Fibroblast of lung (primary cell): Measurements from ENCODE around the gene BUD23. TPM values are rescaled to one million over a fixed set of nuclear protein-coding genes. Genes with fewer than 3 reads are reported as not detected.

ENCODE experiments used
- DNase-seq, 2 donors: peaks; one replicate each; pipeline versions ENCODE4 v3.0.0 to v3.0.0-alpha.2; 2010; ENCODE audit warnings: low read depth in 2 of 2
- H2AFZ ChIP-seq: 2 replicates; pipeline ENCODE4 v1.5.1; 2012; ENCODE audit warnings: low read length, control low read depth, inconsistent platforms
- H3K27ac ChIP-seq: 2 replicates; pipeline ENCODE4 v1.5.1; 2011; ENCODE audit warnings: low read length, control low read depth; ENCODE audit not compliant: insufficient read depth
- H3K27me3 ChIP-seq: 2 replicates; pipeline ENCODE4 v1.5.1; 2011; ENCODE audit warnings: mild to moderate bottlenecking, low read length; ENCODE audit not compliant: control insufficient read depth, insufficient read depth
- H3K36me3 ChIP-seq: 2 replicates; pipeline ENCODE4 v1.5.1; 2011; ENCODE audit warnings: low read length; ENCODE audit not compliant: control insufficient read depth, insufficient read depth
- H3K4me1 ChIP-seq: 2 replicates; pipeline ENCODE4 v1.5.1; 2011; ENCODE audit warnings: low read length; ENCODE audit not compliant: control insufficient read depth, insufficient read depth; ENCODE audit errors: extremely low read depth
- H3K4me2 ChIP-seq: 2 replicates; pipeline ENCODE4 v1.5.1; 2011; ENCODE audit warnings: low read length, control low read depth; ENCODE audit not compliant: insufficient read depth; ENCODE audit errors: extremely low read depth
- H3K4me3 ChIP-seq, 4 experiments: fragments of 200-600 bp in 1 of 4; sonication (generic) in 1 of 4; replicated peaks in 1 of 4; 2 replicates each; pipeline ENCODE4 v1.5.1; 2011 to 2016; ENCODE audit warnings: low read length in 4 of 4, low read depth in 3 of 4, mild to moderate bottlenecking in 3 of 4, control low read depth in 2 of 4, inconsistent platforms in 1 of 4, mixed read lengths in 1 of 4; ENCODE audit not compliant: insufficient read depth in 1 of 4; ENCODE audit errors: control extremely low read depth in 1 of 4
- H3K79me2 ChIP-seq: 2 replicates; pipeline ENCODE4 v1.5.1; 2012; ENCODE audit warnings: mild to moderate bottlenecking, low read length, inconsistent platforms; ENCODE audit not compliant: control insufficient read depth, insufficient read depth
- H3K9ac ChIP-seq: 2 replicates; pipeline ENCODE4 v1.5.1; 2011; ENCODE audit warnings: mild to moderate bottlenecking, low read length, control low read depth; ENCODE audit not compliant: insufficient read depth
- H3K9me3 ChIP-seq: 2 replicates; pipeline ENCODE4 v1.5.1; 2012; ENCODE audit warnings: low read depth, low read length; ENCODE audit not compliant: control insufficient read depth, insufficient read depth
- H4K20me1 ChIP-seq: 2 replicates; pipeline ENCODE4 v1.5.1; 2011; ENCODE audit warnings: low read length; ENCODE audit not compliant: control insufficient read depth, insufficient read depth; ENCODE audit errors: extremely low read depth
- CTCF ChIP-seq, 2 donors: IDR thresholded peaks in 1 of 2; conservative IDR thresholded peaks in 1 of 2; 1 replicate in 1 of 2; 2 replicates in 1 of 2; pipeline ENCODE4 v1.5.1; 2011 to 2012; ENCODE audit warnings: low read length in 2 of 2, control low read depth in 1 of 2, inconsistent platforms in 1 of 2, low read depth in 1 of 2, mild to moderate bottlenecking in 1 of 2
- EZH2 ChIP-seq: IDR thresholded peaks from 2 replicates; pipeline ENCODE4 v1.5.1; 2012; ENCODE audit warnings: low read length, control low read depth, mild to moderate bottlenecking; ENCODE audit errors: missing control alignments
- polyA plus RNA-seq, 2 donors: library from polyadenylated mRNA; depleted of rRNA in 1 of 2; stranded (reverse) in 1 of 2; unstranded in 1 of 2; fragments of >200 nt; gene quantifications; 2 replicates each; pipeline ENCODE4 v1.2.1, GENCODE V29; 2011 to 2012; ENCODE audit warnings: missing spikeins in 1 of 2
- total RNA-seq: library from RNA; depleted of rRNA; stranded (reverse); fragments of >200 nt; gene quantifications from 2 replicates; pipeline ENCODE4 v1.2.1, GENCODE V29; 2014

The BUD23 gene
- total and polyA plus RNA-seq, 2 donors (not counting 1 experiment from before 2014, with no cell fraction given), result 31.9 to 60.1 TPM

GRCh38 chr7:73746378-73746777 lies 63.0 kb downstream of the BUD23 start:
- Histone ChIP-seq H3K27me3 (no peaks in the 10 kb centered on the region), H3K79me2 (no peaks in the 10 kb centered on the region), H4K20me1 (no peaks in the 10 kb centered on the region), H3K9me3 (no peaks in the 10 kb centered on the region), H3K4me1 (no peaks in the 10 kb centered on the region), H3K9ac (no peak overlapping the region), H3K4me3 (no peak overlapping the region), H3K4me2 (no peak overlapping the region), H3K36me3 (no peaks in the 10 kb centered on the region), H2AFZ (no peak overlapping the region), H3K27ac (no peak overlapping the region)
- no peak for DNase-seq
- TF ChIP-seq CTCF (conservative IDR thresholded peaks at IDR 0.05 in 1 of 2, IDR thresholded peaks at IDR 0.05 in 1 of 2; ENCODE audit: low read depth in 1 of 2, low read length in 2 of 2), result no peak
- TF ChIP-seq EZH2, result no peak

Other genes starting within 250 kb of the BUD23 start
- gene FZD9, start 249.8 kb upstream of the BUD23 start, total RNA-seq, result 0.50 and 1.0 TPM in 2 replicates
- 0.10 and 0.21 TPM in 2 replicates for gene FZD9, start 249.8 kb upstream of the BUD23 start, polyA plus RNA-seq
- 60.1 and 68.9 TPM in 2 replicates for gene BAZ1B, start 161.3 kb upstream of the BUD23 start, total RNA-seq
- 30.5 and 41.5 TPM in 2 replicates for gene BAZ1B, start 161.3 kb upstream of the BUD23 start, polyA plus RNA-seq
- 20.0 and 26.9 TPM in 2 replicates for gene BCL7B, start 125.9 kb upstream of the BUD23 start, total RNA-seq
- gene BCL7B, start 125.9 kb upstream of the BUD23 start, polyA plus RNA-seq, result 53.9 and 63.2 TPM in 2 replicates
- gene TBL2, start 105.0 kb upstream of the BUD23 start, total RNA-seq, result 58.6 and 83.2 TPM in 2 replicates
- gene TBL2, start 105.0 kb upstream of the BUD23 start, polyA plus RNA-seq, result 40.1 and 45.4 TPM in 2 replicates
- gene MLXIPL, start 59.1 kb upstream of the BUD23 start, total RNA-seq, result 0.51 TPM in 1 of 2 replicates, not detected in the other
- gene MLXIPL, start 59.1 kb upstream of the BUD23 start, polyA plus RNA-seq, result not detected in 2 replicates
- gene VPS37D, start 15.8 kb upstream of the BUD23 start, total RNA-seq, result 6.2 and 6.8 TPM in 2 replicates
- 0.63 and 0.87 TPM in 2 replicates for gene VPS37D, start 15.8 kb upstream of the BUD23 start, polyA plus RNA-seq
- gene DNAJC30, start 144 bp upstream of the BUD23 start, total RNA-seq, result 1.8 and 3.8 TPM in 2 replicates
- gene DNAJC30, start 144 bp upstream of the BUD23 start, polyA plus RNA-seq, result 7.3 and 7.7 TPM in 2 replicates
- gene STX1A, start 36.1 kb downstream of the BUD23 start, total RNA-seq, result 4.6 and 8.1 TPM in 2 replicates
- 7.8 and 17.2 TPM in 2 replicates for gene STX1A, start 36.1 kb downstream of the BUD23 start, polyA plus RNA-seq
- 7.1 and 8.0 TPM in 2 replicates for gene ABHD11, start 55.2 kb downstream of the BUD23 start, total RNA-seq
- gene ABHD11, start 55.2 kb downstream of the BUD23 start, polyA plus RNA-seq, result 6.5 and 16.3 TPM in 2 replicates
- gene CLDN3, start 86.7 kb downstream of the BUD23 start, total RNA-seq, result not detected in 2 replicates
- gene CLDN3, start 86.7 kb downstream of the BUD23 start, polyA plus RNA-seq, result 0.05 TPM in 1 of 2 replicates, not detected in the other
- under 0.01 and 0.26 TPM in 2 replicates for gene CLDN4, start 147.4 kb downstream of the BUD23 start, total RNA-seq
- gene CLDN4, start 147.4 kb downstream of the BUD23 start, polyA plus RNA-seq, result 0.51 and 0.73 TPM in 2 replicates
- gene METTL27, start 158.9 kb downstream of the BUD23 start, total RNA-seq, result 4.9 and 15.7 TPM in 2 replicates
- gene METTL27, start 158.9 kb downstream of the BUD23 start, polyA plus RNA-seq, result 0.96 and 2.1 TPM in 2 replicates
- not detected in 2 replicates for gene TMEM270, start 177.6 kb downstream of the BUD23 start, total RNA-seq
- not detected in 2 replicates for gene TMEM270, start 177.6 kb downstream of the BUD23 start, polyA plus RNA-seq